Heart right ventricle (tissue), 16 donors: ENCODE data around the gene DYSF. TPM values are rescaled to one million over a fixed set of nuclear protein-coding genes. Genes with fewer than 3 reads are reported as not detected.

Source experiments
- ATAC-seq, 8 donors: fragments of 200-7000 bp; cut with Tn5 transposase; one replicate each; pipeline ENCODE4 v1.9.1; 2020; ENCODE audit warnings: mild to moderate bottlenecking in 8 of 8, moderate library complexity in 8 of 8, moderate number of reproducible peaks in 1 of 8
- DNase-seq, 2 donors: peaks; one replicate each; pipeline ENCODE4 v3.0.0-alpha.2; 2020
- H3K27ac ChIP-seq, 10 donors: fragments of 200-600 bp; sonication (generic) in 2 of 10; one replicate each; pipeline versions ENCODE4 v1.5.0 to v1.8.0; 2020 to 2022; ENCODE audit warnings: mild to moderate bottlenecking in 3 of 10
- H3K27me3 ChIP-seq, 7 donors: fragments of 200-600 bp; one replicate each; pipeline ENCODE4 v1.8.0; 2021 to 2022; ENCODE audit warnings: mild to moderate bottlenecking in 2 of 7
- H3K36me3 ChIP-seq, 9 donors: fragments of 200-600 bp; sonication (generic) in 1 of 9; one replicate each; pipeline versions ENCODE4 v1.5.0 to v1.8.0; 2020 to 2022; ENCODE audit warnings: mild to moderate bottlenecking in 2 of 9
- H3K4me1 ChIP-seq, 9 donors: fragments of 200-600 bp; sonication (generic) in 1 of 9; one replicate each; pipeline versions ENCODE4 v1.5.0 to v1.8.0; 2020 to 2022; ENCODE audit warnings: mild to moderate bottlenecking in 4 of 9
- H3K4me3 ChIP-seq, 10 donors: fragments of 200-600 bp; sonication (generic) in 2 of 10; one replicate each; pipeline versions ENCODE4 v1.5.0 to v1.8.0; 2020 to 2022; ENCODE audit warnings: mild to moderate bottlenecking in 7 of 10, moderate library complexity in 2 of 10
- H3K9me3 ChIP-seq, 11 donors: fragments of 200-600 bp in 10 of 11; sonication (generic) in 2 of 11; one replicate each; pipeline versions ENCODE4 v1.5.0 to v1.8.0; 2013 to 2022; ENCODE audit warnings: mild to moderate bottlenecking in 2 of 11, control low read depth in 1 of 11, moderate library complexity in 1 of 11
- CTCF ChIP-seq, 9 donors: fragments of 200-600 bp; sonication (generic) in 2 of 9; IDR thresholded peaks; one replicate each; pipeline versions ENCODE4 v1.5.0 to v1.8.0; 2021 to 2022; ENCODE audit warnings: antibody characterized with exemption in 9 of 9, mild to moderate bottlenecking in 5 of 9, moderate library complexity in 1 of 9
- WGBS, 2 donors: extraction: QIAGEN DNeasy Blood & Tissue Kit; methylation state at CpG; one replicate each; pipeline ENCODE4 v1.1.7; 2013; ENCODE audit warnings: inconsistent platforms in 1 of 2; 5-methylcytosine and 5-hydroxymethylcytosine counted together
- intact Hi-C, 10 donors: fragments of 100-400 bp; cut with DNase I; formaldehyde crosslinking; loops; one replicate each; pipeline versions ENCODE4 v1.11.1 to v1.14.2; 2022
- polyA plus RNA-seq, 2 donors: library from polyadenylated mRNA; stranded (reverse); fragments of 200-250 nt; gene quantifications; one replicate each; pipeline ENCODE4 v1.2.3, GENCODE V29; 2013
- total RNA-seq, 10 donors: library from RNA; stranded (reverse); fragmentation: NEBNext Ultra II Directional in 3 of 10; extraction: Animal tissue kit (Norgen Biotek cat#: 25700) in 3 of 10; gene quantifications; one replicate each; pipeline versions ENCODE4 v1.2.1 to v1.2.4, GENCODE V29; 2021 to 2023
- donor health status: Arrhythmogenic right ventricular cardiomyopathy.
- donor health status: ischemic (EF 13 %, LVEDD 7.1; RV severe dilation, severe dysfunction).
- donor health status: healthy with polysubstance abuse.
- donor health status: DM: no; HTN: yes; CAD: no.
- donor health status: DM: no; HTN: no; CAD: no.
- donor health status: ischemic (EF 25% LVEDD 6.9; RV normal size, moderate dysfunction).
- donor health status: ischemic (EF 25% LVEDD 5.7; RV mildly dilated, moderate dysfunction).
- donor health status: healthy.
- donor health status: DM: yes; HTN: yes; CAD: no.
- donor health status: Ischemic cardiomyopathy.
- donor health status: ischemic (EF 35%, LVEDD 5.7; RV mildly dilated, moderate dysfunction).
- donor health status: nonischemic (EF 11% LVEDD 7.7; RV severe dilation, severe dysfunction).
- donor health status: DM: yes; HTN: yes; CAD: no.
- donor health status: PGD.
- donor health status: ischemic (EF 29% LVEDD 5.4; RV normal size, mild dysfunction).
- donor health status: nonischemic (EF 23%, LVEDD 6.1; RV moderate dilation, normal function).

The DYSF gene
- total and polyA plus RNA-seq, 12 donors = 20.6 to 100 (median 64.8) TPM

- H3K9me3 ChIP-seq = no peaks in the 10 kb centered on the region
- H3K27ac ChIP-seq = peak overlapping the region in 7 of 10 donors; percentile 8 to 70 (median 41)
- H3K27me3 ChIP-seq = no peaks in the 10 kb centered on the region
- 31 to 40% methylated on average over 6 to 7 of the region's 16 CpGs for WGBS, 2 donors
- H3K4me1 ChIP-seq = peaks cover 0 to 20% (median 6%) of the 10 kb centered on the region in 9 donors
- no peak for TF ChIP-seq CTCF (IDR thresholded peaks at IDR 0.05)
- peak in 2 of 8 donors; percentile 30 to 39 for ATAC-seq
- no peak for DNase-seq
- H3K36me3 ChIP-seq = peaks cover 0 to 41% (median 7%) of the 10 kb centered on the region in 9 donors
- H3K4me3 ChIP-seq = peak overlapping the region in 7 of 10 donors; percentile 13 to 46 (median 38)
- intact Hi-C loops = no loop called here
Observed at GRCh38 chr2:71417300-71418202, 35.8 kb upstream of the DYSF start.

DNA sequence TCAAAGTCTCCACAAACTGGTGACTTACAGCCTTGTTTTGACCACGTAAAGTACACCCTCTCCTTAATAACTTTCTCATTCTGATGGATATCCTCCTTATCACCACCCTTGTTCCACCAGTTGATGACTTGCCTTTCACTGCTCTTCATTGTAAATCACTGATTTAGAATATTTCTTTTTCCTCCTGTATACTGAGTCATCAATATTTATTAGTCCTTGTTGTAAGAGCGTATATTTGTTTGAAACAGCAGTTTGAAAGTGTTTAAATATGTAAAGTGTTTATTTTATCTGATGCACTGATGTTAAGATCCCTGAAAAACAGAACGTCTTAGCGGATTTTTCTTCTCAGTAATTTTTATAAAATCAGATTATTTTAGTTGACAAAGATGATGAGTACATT is 34.2 kb upstream of the DYSF start:
- Histone ChIP-seq H3K9me3 (no peaks in the 10 kb centered on the region), H3K27me3 (no peaks in the 10 kb centered on the region), H3K4me1 (peaks cover 0 to 36% (median 14%) of the 10 kb centered on the region in 9 donors), H3K27ac (no peak overlapping the region), H3K36me3 (peaks cover 0 to 57% (median 13%) of the 10 kb centered on the region in 9 donors), H3K4me3 (no peak overlapping the region)
- intact Hi-C loops = no loop called here
- ATAC-seq (no peak), DNase-seq (no peak)
- no peak for TF ChIP-seq CTCF (IDR thresholded peaks at IDR 0.05)
- 94 to 97% methylated on average over 4 of the region's 4 CpGs for WGBS, 2 donors

DNA sequence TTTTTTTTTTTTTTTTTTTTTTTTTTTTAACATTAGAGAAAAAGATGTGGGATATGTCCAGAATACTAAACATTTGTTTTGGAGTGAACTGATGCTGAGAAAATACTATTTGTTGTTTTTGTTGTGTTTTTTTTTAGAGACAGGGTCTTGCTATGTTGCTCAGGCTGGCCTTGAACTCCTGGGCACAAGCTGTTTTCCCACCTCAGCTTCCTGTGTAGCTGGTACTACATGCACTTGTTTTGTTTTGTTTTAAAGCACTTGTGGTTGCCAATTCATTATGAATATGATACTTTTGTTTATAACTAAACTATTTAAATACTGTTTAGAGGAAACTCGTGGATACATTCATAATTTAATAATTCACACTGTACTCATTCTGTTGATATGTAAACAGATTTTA is 33.4 kb upstream of the DYSF start:
- H3K36me3 ChIP-seq = peaks cover 0 to 65% (median 19%) of the 10 kb centered on the region in 9 donors
- intact Hi-C loops = loop anchor here in 1 of 10 donors (5.0 kb wide), 1 partner anchor 33 kb away; no protein-coding TSS in a partner anchor
- WGBS, 2 donors = 89 to 92% methylated on average over 1 of the region's 1 CpG
- no peak for TF ChIP-seq CTCF (IDR thresholded peaks at IDR 0.05)
- no peaks in the 10 kb centered on the region for H3K27me3 ChIP-seq
- no peak overlapping the region for H3K4me3 ChIP-seq
- H3K27ac ChIP-seq = no peak overlapping the region
- DNase-seq (no peak), ATAC-seq (no peak)
- peaks cover 0 to 44% (median 21%) of the 10 kb centered on the region in 9 donors for H3K4me1 ChIP-seq
- H3K9me3 ChIP-seq = no peaks in the 10 kb centered on the region

DNA sequence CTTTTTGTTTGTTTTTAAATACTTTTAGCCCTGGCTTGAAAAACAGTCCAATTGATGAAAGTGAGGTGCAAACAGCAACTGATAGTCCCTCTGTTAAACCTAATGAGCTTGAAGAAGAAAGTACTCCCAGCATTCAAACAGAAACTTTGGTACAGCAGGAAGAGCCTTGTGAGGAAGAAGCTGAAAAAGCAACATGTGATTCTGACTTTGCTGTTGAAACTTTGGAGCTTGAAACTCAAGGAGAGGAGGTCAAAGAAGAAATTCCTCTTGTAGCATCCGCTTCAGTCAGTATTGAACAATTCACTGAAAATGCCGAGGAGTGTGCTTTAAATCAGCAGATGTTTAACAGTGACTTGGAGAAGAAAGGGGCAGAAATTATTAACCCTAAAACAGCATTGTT is 30.6 kb upstream of the DYSF start:
- DNase-seq = no peak
- ATAC-seq = no peak
- Histone ChIP-seq H3K9me3 (no peaks in the 10 kb centered on the region), H3K4me1 (peaks cover 0 to 52% (median 17%) of the 10 kb centered on the region in 9 donors), H3K4me3 (no peak overlapping the region), H3K27ac (peak overlapping the region in 2 of 10 donors; percentile 4 to 56), H3K36me3 (peaks cover 0 to 93% (median 36%) of the 10 kb centered on the region in 9 donors), H3K27me3 (no peaks in the 10 kb centered on the region)
- WGBS, 2 donors = 81 to 89% methylated on average over 2 of the region's 2 CpGs
- intact Hi-C loops = loop anchor here in 1 of 10 donors (5.0 kb wide), 1 partner anchor 35 kb away; no protein-coding TSS in a partner anchor
- TF ChIP-seq CTCF (IDR thresholded peaks at IDR 0.05) = no peak
